ENCODE results near the gene NTN5. TPM values are rescaled to one million over a fixed set of nuclear protein-coding genes. Genes with fewer than 3 reads are reported as not detected.

The NTN5 gene
- total and polyA plus RNA-seq, 5 donors from 2014 or later: 0.21 to 2.3 (median 0.30) TPM; not detected in 2

DNA sequence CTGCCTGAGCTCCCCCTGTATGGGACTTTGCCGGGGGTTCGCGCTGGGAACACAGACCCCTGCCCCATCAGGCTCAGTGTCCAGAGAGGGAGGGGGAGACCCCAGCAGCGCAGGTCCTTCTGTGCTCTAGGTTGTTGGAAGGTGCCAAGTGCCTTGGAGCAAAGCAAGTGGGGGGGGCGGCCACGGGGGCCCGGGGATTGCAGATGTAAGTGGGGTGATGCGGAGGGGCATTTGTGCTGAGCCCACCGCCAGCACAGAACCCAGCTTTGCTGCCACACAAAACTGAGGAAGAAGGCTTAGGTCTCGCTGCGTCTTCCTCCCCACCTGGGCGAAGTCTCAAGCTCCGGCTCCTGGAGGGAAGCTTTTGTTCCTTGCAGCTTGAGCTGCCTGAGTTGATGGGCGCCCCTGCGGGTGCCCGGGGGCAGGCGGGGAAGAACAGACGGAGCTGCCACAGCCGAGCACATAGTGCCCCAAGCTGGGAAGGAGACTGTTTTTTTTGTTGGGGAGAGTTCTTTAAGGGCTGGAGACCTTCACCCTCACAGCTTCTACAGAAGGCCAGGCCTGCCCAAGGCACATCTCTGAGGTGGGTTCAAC lies 1.5 kb upstream of the NTN5 start:
- Histone ChIP-seq H3K9me3 (ENCODE audit: control insufficient read depth in 2 of 2, low read length in 2 of 2) (no peaks in the 10 kb centered on the region), H3K4me3 (ENCODE audit: low read depth, low read length) (no peak overlapping the region), H3K27ac (ENCODE audit: insufficient read depth, low read length, poor library complexity, severe bottlenecking) (no peak overlapping the region), H3K36me3 (ENCODE audit: control insufficient read depth, insufficient read depth, low read length) (no peaks in the 10 kb centered on the region), H3K4me1 (ENCODE audit: control insufficient read depth, insufficient read depth, low read length, poor library complexity, severe bottlenecking) (peaks cover 7% of the 10 kb centered on the region), H3K27me3 (ENCODE audit: control insufficient read depth, insufficient read depth, low read length) (no peaks in the 10 kb centered on the region)
- no peaks in the 10 kb centered on the region for H3K27me3 Mint-ChIP-seq
- no peaks in the 10 kb centered on the region for H3K36me3 Mint-ChIP-seq
- ATAC-seq (ENCODE audit: low read depth in 2 of 2): no peak
- H3K4me3 Mint-ChIP-seq: no peak overlapping the region
- no peak overlapping the region for H3K27ac Mint-ChIP-seq
- peaks cover 0 to 6% (median 5%) of the 10 kb centered on the region in 4 donors for H3K4me1 Mint-ChIP-seq
- DNase-seq: no peak
- no peaks in the 10 kb centered on the region for H3K9me3 Mint-ChIP-seq

DNA sequence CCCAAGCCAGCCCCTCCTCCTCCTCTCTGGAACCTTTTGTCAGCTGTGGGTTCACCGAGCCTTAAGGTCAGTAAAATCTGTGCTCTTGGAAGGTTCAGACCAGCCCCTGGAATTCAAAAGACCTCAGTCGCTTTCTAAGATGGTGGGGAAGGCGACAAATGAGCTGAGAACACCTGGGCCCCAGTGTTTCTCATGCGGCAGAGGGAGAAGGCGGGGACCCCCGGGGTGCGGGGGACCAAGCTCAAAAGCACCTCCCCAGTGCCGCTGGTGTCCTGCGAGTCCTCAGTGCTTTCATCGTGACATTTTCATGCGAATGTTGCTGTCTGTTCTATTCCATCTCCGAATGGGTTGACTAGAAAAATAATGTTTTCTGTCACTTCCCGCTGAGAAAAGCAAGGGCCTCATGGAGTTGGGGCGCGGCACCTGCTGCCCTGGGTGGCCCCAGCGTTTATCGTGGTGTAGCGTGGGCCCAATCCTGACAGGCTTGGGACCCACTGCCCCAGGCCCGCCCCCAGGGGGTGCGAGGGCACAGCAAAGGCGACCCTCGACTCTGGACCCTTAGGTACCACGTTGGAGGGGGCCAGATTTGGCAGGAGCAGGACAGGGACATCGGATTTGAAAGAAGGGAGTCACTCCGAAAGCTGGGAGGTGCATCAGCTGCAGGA lies 751 bp upstream of the NTN5 start:
- no peak for DNase-seq
- Mint-ChIP-seq H3K4me3 (no peak overlapping the region), H3K4me1 (peaks cover 0 to 6% (median 5%) of the 10 kb centered on the region in 4 donors), H3K27ac (no peak overlapping the region), H3K9me3 (no peaks in the 10 kb centered on the region), H3K27me3 (no peaks in the 10 kb centered on the region), H3K36me3 (no peaks in the 10 kb centered on the region)
- ATAC-seq (ENCODE audit: low read depth in 2 of 2): no peak
- no peak overlapping the region for H3K27ac ChIP-seq (ENCODE audit: insufficient read depth, low read length, poor library complexity, severe bottlenecking)
- no peaks in the 10 kb centered on the region for H3K9me3 ChIP-seq (ENCODE audit: control insufficient read depth in 2 of 2, low read length in 2 of 2)
- no peaks in the 10 kb centered on the region for H3K27me3 ChIP-seq (ENCODE audit: control insufficient read depth, insufficient read depth, low read length)
- H3K4me1 ChIP-seq (ENCODE audit: control insufficient read depth, insufficient read depth, low read length, poor library complexity, severe bottlenecking): peaks cover 7% of the 10 kb centered on the region
- H3K4me3 ChIP-seq (ENCODE audit: low read depth, low read length): no peak overlapping the region
- H3K36me3 ChIP-seq (ENCODE audit: control insufficient read depth, insufficient read depth, low read length): no peaks in the 10 kb centered on the region

DNA sequence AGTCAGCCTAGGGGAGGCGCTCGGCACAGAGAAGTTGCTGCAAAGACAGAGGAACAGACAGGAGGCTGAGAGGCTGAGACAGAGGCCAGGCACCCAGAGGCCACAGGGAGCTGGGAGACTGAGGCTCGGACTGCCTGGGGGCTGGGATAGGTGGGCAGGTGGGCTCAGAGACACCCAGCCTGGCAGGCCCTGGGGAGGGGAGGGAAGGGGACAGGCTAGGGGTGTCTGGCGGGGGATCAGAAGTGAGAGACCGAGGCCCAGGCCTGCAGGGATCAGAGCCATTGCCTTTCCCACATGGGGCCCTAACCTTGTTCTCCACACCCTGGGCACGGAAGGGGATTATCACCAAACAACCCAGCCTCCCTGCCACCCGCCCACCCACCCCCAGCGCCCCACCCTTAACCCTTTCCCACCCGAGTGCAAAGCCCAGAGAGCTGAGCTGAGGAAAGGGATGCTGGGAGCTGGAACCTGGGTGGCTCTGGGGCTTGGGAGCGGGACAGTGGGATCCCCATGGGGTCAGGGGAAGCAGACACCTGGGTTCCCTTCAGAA lies 1.3 kb downstream of the NTN5 start:
- Histone ChIP-seq H3K27ac (ENCODE audit: insufficient read depth, low read length, poor library complexity, severe bottlenecking) (no peak overlapping the region), H3K36me3 (ENCODE audit: control insufficient read depth, insufficient read depth, low read length) (no peaks in the 10 kb centered on the region), H3K9me3 (ENCODE audit: control insufficient read depth in 2 of 2, low read length in 2 of 2) (no peaks in the 10 kb centered on the region), H3K4me3 (ENCODE audit: low read depth, low read length) (no peak overlapping the region), H3K4me1 (ENCODE audit: control insufficient read depth, insufficient read depth, low read length, poor library complexity, severe bottlenecking) (peaks cover 7% of the 10 kb centered on the region), H3K27me3 (ENCODE audit: control insufficient read depth, insufficient read depth, low read length) (no peaks in the 10 kb centered on the region)
- Mint-ChIP-seq H3K27me3 (no peaks in the 10 kb centered on the region), H3K27ac (peak overlapping the region in 1 of 3 donors; percentile 90), H3K36me3 (no peaks in the 10 kb centered on the region), H3K4me1 (peaks cover 0 to 6% (median 5%) of the 10 kb centered on the region in 4 donors), H3K9me3 (no peaks in the 10 kb centered on the region), H3K4me3 (no peak overlapping the region)
- ATAC-seq (ENCODE audit: low read depth in 2 of 2) (no peak), DNase-seq (no peak)

DNA sequence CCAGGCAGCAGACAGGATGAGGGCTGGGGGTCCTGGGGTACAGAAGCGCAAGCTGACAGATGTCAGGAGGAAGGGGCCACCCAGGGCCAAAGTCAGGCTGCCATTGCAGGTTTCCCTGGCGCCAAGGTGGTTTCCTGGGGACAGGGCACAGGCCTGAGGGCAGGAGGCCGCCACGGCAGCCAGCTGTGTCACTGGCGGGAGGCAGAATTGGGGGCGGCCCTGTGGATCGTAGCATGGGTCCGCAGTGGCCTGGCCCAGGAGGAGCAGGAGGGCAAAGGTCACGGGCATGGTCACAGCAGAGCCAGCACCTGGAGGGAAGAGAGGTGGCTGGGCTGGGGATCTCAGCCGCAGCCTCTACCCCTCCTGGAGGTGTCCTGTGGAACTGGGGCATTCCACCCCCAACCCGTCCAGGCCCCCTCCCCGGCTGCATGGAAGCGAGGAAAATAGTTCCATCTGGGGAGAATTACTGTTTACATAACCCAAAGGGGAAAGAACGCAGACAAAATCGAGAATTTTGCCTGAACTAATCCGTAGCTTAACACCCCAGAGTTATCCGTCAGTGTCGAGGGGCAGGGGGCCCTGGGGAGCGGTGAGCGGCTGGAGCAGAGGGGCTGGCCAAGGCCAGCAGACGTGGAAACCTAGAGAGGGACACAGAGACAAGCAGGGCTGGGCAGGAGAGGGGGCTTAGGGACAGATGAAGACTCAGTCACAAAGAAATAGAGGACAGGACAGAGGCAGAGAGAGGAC lies 1.9 kb downstream of the NTN5 start:
- Histone ChIP-seq H3K9me3 (ENCODE audit: control insufficient read depth in 2 of 2, low read length in 2 of 2) (no peaks in the 10 kb centered on the region), H3K27me3 (ENCODE audit: control insufficient read depth, insufficient read depth, low read length) (no peaks in the 10 kb centered on the region), H3K4me1 (ENCODE audit: control insufficient read depth, insufficient read depth, low read length, poor library complexity, severe bottlenecking) (peaks cover 7% of the 10 kb centered on the region), H3K4me3 (ENCODE audit: low read depth, low read length) (no peak overlapping the region), H3K36me3 (ENCODE audit: control insufficient read depth, insufficient read depth, low read length) (no peaks in the 10 kb centered on the region), H3K27ac (ENCODE audit: insufficient read depth, low read length, poor library complexity, severe bottlenecking) (no peak overlapping the region)
- no peak overlapping the region for H3K4me3 Mint-ChIP-seq
- no peaks in the 10 kb centered on the region for H3K27me3 Mint-ChIP-seq
- no peaks in the 10 kb centered on the region for H3K9me3 Mint-ChIP-seq
- no peak for DNase-seq
- peaks cover 0 to 6% (median 5%) of the 10 kb centered on the region in 4 donors for H3K4me1 Mint-ChIP-seq
- no peak for ATAC-seq (ENCODE audit: low read depth in 2 of 2)
- no peaks in the 10 kb centered on the region for H3K36me3 Mint-ChIP-seq
- H3K27ac Mint-ChIP-seq: peak overlapping the region in 1 of 3 donors; percentile 90

DNA sequence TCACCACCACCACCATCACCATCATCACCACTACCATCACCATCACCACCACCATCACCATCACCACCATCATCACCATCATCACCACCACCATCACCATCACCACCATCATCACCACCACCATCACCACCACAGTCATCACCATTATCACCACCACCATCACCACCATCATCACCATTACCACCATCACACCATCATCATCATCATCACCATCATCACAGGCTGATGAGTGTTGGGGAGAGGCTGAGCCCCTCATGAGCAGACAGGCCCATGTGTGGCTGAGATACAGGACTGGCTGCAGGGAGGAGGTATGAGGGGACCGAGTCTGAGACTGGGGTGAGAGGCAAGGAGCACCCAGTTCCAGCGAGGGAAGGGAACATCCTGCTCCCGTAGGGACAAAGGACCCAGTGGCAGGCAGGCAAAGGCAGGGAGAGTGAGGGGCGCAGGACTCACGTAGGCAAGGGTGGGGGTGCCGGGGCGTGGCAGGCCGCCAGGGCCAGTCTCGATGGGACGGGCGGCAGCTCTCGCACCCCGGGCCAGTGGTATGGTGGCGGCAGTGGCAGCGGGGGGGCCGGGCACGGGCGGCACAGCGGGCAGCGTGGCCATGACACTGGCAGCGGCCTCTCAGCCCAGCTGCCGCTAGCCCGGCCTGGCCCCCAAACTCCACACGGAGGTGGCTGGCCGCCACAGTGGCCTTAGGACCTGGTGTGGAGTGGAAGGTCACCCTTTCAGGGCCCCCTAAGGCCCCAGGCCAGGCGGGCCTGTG lies 2.7 kb downstream of the NTN5 start:
- peaks cover 0 to 1% (median under 1%) of the 10 kb centered on the region in 4 donors for H3K4me1 Mint-ChIP-seq
- no peak overlapping the region for H3K27ac Mint-ChIP-seq
- ATAC-seq (ENCODE audit: low read depth in 2 of 2): no peak

DNA sequence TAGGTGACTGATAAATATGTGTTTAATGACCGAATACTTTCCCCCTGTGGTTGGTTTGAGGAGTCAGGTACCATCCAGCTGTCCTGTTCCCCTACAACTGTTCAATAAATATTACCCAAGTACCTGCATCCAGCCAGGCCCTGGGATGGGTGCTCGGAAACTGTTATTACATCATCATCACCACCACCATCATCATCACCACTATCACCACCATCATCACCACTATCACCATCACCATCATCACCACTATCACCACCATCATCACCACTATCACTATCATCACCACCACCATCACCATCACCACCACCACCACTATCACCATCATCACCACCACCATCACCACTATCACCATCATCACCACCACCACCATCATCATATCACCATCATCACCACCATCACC lies 4.1 kb downstream of the NTN5 start:
- H3K9me3 Mint-ChIP-seq: no peaks in the 10 kb centered on the region
- H3K36me3 ChIP-seq (ENCODE audit: control insufficient read depth, insufficient read depth, low read length): no peaks in the 10 kb centered on the region
- no peaks in the 10 kb centered on the region for H3K9me3 ChIP-seq (ENCODE audit: control insufficient read depth in 2 of 2, low read length in 2 of 2)
- ATAC-seq (ENCODE audit: low read depth in 2 of 2) (no peak), DNase-seq (no peak)
- no peak overlapping the region for H3K4me3 ChIP-seq (ENCODE audit: low read depth, low read length)
- no peak overlapping the region for H3K27ac ChIP-seq (ENCODE audit: insufficient read depth, low read length, poor library complexity, severe bottlenecking)
- no peaks in the 10 kb centered on the region for H3K4me1 Mint-ChIP-seq
- H3K27ac Mint-ChIP-seq: peak overlapping the region; percentile 40 to 80 (median 79)
- H3K4me3 Mint-ChIP-seq: no peak overlapping the region
- no peaks in the 10 kb centered on the region for H3K4me1 ChIP-seq (ENCODE audit: control insufficient read depth, insufficient read depth, low read length, poor library complexity, severe bottlenecking)
- H3K36me3 Mint-ChIP-seq: no peaks in the 10 kb centered on the region
- no peaks in the 10 kb centered on the region for H3K27me3 ChIP-seq (ENCODE audit: control insufficient read depth, insufficient read depth, low read length)
- H3K27me3 Mint-ChIP-seq: no peaks in the 10 kb centered on the region

More for the DNA sequence above, 2.7 kb downstream of the NTN5 start:
- H3K36me3 Mint-ChIP-seq: no peaks in the 10 kb centered on the region
- Histone ChIP-seq H3K27me3 (ENCODE audit: control insufficient read depth, insufficient read depth, low read length) (no peaks in the 10 kb centered on the region), H3K4me1 (ENCODE audit: control insufficient read depth, insufficient read depth, low read length, poor library complexity, severe bottlenecking) (peaks cover under 1% of the 10 kb centered on the region), H3K4me3 (ENCODE audit: low read depth, low read length) (no peak overlapping the region), H3K36me3 (ENCODE audit: control insufficient read depth, insufficient read depth, low read length) (no peaks in the 10 kb centered on the region), H3K9me3 (ENCODE audit: control insufficient read depth in 2 of 2, low read length in 2 of 2) (no peaks in the 10 kb centered on the region), H3K27ac (ENCODE audit: insufficient read depth, low read length, poor library complexity, severe bottlenecking) (no peak overlapping the region)
- H3K4me3 Mint-ChIP-seq: no peak overlapping the region
- DNase-seq: no peak
- H3K9me3 Mint-ChIP-seq: no peaks in the 10 kb centered on the region
- no peaks in the 10 kb centered on the region for H3K27me3 Mint-ChIP-seq

DNA sequence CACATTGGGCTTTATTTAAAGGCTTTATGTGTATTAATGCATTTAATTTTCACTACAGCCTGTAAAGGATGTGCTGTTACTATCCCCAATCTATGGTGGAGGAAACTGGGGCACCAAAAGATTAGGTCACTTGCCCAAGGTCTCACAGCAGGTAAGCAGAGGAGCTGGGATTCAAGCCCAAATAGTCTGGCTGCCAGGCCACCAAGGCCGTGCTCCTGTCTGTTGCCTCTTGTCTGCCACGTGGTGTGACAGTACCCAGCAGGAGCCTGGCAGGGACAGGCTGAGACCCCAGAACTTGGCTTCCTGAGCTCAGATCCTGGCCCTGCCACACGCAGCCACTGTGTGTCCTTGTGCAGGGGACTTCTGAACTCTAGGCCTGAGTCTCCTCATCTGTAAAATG lies 4.5 kb downstream of the NTN5 start:
- H3K36me3 ChIP-seq (ENCODE audit: control insufficient read depth, insufficient read depth, low read length): no peaks in the 10 kb centered on the region
- H3K27ac ChIP-seq (ENCODE audit: insufficient read depth, low read length, poor library complexity, severe bottlenecking): no peak overlapping the region
- H3K9me3 ChIP-seq (ENCODE audit: control insufficient read depth in 2 of 2, low read length in 2 of 2): no peaks in the 10 kb centered on the region
- no peaks in the 10 kb centered on the region for H3K4me1 ChIP-seq (ENCODE audit: control insufficient read depth, insufficient read depth, low read length, poor library complexity, severe bottlenecking)
- DNase-seq (no peak), ATAC-seq (ENCODE audit: low read depth in 2 of 2) (no peak)
- H3K4me1 Mint-ChIP-seq: no peaks in the 10 kb centered on the region
- H3K27me3 ChIP-seq (ENCODE audit: control insufficient read depth, insufficient read depth, low read length): no peaks in the 10 kb centered on the region
- no peaks in the 10 kb centered on the region for H3K36me3 Mint-ChIP-seq
- H3K9me3 Mint-ChIP-seq: no peaks in the 10 kb centered on the region
- peak overlapping the region in 1 of 3 donors; percentile 40 for H3K27ac Mint-ChIP-seq
- H3K4me3 Mint-ChIP-seq: no peak overlapping the region
- H3K4me3 ChIP-seq (ENCODE audit: low read depth, low read length): no peak overlapping the region
- no peaks in the 10 kb centered on the region for H3K27me3 Mint-ChIP-seq
